Measurements from ENCODE around the gene EPO. TPM values are rescaled to one million over a fixed set of nuclear protein-coding genes. Genes with fewer than 3 reads are reported as not detected.
"Not testable (repeated sequence)": the region's sequence is repeated elsewhere in the genome, so short reads cannot be mapped to it uniquely, and the experiment has no call there.

The EPO gene
- total RNA-seq, 1 experiment from 2014 or later: not detected

GRCh38 chr7:100731937-100732636 is 11.8 kb downstream of the EPO start:
- no peak for DNase-seq (ENCODE audit: low read depth)

DNA sequence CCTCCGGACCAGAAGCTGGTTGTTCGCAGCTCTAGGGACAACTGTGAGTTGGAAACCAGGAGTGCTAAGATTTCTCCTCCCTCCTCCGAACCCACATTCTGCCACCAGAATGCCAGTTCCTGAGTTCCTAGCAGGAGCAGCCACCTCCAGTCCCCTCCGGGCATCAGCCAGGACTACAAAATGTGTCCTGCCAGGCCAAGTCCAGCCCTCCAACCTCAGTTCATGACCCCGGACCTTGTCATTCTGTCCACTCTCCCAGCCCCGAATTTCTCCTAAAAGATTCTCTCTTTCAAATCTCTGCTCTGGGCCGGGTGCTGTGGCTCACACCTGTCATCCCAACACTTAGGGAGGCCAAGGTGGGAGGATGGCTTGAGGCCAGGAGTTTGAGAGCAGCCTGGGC is 15.5 kb downstream of the EPO start:
- DNase-seq (ENCODE audit: low read depth): no peak

- no peak for DNase-seq (ENCODE audit: low read depth)
Observed at GRCh38 chr7:100736671-100737070, 16.4 kb downstream of the EPO start.

GRCh38 chr7:100739934-100740333 is 19.7 kb downstream of the EPO start:
- no peak for DNase-seq (ENCODE audit: low read depth)

GRCh38 chr7:100744605-100745004 is 24.3 kb downstream of the EPO start:
- DNase-seq (ENCODE audit: low read depth): no peak

GRCh38 chr7:100745184-100745583 is 24.9 kb downstream of the EPO start:
- DNase-seq (ENCODE audit: low read depth): no peak

DNA sequence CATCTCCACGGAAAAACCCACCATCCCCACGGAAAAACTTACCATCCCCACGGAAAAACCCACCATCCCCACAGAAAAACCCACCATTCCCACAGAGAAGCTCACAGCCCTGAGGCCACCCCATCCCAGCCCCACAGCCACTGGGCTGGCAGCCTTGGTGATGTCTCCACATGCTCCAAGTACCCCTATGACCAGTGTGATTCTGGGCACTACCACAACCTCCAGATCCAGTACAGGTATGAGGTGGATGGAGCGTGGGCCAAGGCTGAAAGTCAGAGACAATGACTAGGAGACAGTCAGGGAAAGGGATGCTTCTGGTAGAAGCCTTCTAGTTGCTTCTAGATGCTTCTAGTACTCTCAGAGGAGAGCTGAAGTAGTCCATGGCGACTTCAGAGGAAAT is 32.7 kb downstream of the EPO start:
- no peak for DNase-seq (ENCODE audit: low read depth)

DNA sequence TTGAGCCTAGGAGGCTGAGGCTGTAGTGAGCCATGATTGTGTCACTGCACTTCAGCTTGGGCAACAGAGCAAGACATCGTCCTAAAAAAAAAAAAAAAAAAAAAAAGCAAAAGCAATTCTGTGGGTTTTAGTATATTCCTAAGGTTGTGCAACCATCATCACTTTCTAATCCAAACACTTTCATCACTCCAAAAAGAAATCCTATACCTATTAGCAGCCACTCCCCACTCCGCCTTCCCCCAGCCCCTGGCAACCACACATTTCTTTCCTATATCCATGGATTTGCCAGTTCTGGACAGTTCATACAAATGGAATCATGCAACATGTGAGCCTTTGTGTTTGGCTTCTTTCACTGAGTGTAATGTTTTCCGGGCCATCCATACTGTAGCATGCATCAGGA is 33.5 kb downstream of the EPO start:
- no peak for DNase-seq (ENCODE audit: low read depth)

DNA sequence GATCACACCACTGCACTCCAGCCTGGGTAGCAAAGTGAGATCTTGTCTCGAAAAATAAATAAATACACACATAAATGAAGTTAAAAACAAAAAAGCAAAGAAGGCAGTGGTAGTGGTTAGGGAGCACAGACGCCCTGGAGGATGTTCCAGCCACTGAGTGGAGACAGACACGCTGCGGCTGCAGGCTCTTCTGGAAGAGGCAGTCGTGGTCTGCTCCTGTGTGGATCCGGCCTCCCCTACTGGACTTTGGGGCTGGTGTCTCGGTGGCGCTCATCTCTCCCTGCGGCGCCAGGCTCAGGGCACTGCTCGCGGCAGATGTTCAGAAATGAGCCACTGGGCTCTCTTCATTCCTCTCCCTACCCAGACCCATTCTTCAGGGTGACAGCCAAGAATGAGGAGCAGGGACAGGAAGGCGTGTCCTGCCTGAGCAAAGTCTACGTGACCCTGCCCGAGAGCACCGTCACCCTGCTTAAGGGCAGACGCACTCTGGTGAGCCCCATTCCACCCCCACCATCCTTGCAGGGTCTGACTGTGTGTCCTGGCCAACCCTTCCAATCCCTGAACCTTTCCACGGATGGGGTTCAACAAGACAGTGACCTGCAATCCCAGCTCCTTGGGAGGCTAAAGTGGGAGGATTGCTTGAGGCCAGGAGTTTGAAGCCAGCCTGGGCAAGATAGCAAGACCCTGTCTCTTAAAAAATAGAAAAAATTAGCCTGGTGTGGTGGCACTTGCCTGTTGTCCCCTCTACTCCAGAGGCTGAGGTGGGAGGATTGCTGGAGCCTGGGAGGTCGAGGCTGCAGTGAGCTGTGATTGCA is 39.3 kb downstream of the EPO start:
- no peak for DNase-seq (ENCODE audit: low read depth)

DNA sequence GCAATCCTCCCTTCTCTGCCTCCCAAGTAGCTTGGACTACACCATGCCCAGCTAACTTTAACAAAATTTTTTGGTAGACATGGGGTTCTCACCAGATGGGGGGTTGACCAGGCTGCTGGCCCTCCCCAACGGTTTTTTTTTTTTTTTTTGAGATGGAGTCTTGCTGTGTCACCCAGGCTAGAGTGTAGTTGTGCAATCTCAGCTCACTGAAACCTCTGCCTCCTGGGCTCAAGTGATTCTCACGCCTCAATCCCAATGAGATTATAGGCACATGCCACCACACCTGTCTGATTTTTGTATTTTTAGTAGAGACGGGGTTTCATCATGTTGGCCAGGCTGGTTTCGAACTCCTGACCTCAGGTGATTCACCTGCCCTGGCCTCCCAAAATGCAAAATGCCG is 42.6 kb downstream of the EPO start:
- not testable (repeated sequence) for DNase-seq (ENCODE audit: low read depth)

DNA sequence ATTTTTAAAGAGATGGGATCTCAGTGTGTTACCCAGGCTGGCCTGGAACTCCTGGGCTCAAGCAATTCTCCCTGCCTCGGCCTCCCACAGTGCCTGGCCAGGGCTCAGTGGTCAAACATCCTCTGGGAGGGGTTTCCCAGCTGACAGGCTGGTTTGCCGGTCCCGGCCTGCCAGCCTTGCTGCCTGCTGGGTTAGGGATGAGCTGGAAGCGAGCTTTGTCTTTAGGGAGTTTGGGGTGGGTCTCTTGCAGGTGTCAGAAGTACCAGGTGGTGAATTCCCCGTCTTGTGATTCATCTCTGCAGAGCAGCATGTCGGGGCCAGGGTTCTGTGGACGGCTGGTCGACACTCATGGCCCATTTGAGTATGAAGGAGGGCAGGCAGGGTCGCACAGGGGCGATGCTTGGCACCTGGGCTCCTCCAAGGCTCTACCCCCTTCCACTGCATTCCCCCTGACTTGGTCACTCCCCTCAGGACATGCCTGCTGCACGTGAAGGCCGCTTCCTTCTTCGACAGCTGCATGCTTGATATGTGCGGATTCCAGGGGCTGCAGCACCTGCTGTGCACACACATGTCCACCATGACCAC is 43.4 kb downstream of the EPO start:
- DNase-seq (ENCODE audit: low read depth): no peak

DNA sequence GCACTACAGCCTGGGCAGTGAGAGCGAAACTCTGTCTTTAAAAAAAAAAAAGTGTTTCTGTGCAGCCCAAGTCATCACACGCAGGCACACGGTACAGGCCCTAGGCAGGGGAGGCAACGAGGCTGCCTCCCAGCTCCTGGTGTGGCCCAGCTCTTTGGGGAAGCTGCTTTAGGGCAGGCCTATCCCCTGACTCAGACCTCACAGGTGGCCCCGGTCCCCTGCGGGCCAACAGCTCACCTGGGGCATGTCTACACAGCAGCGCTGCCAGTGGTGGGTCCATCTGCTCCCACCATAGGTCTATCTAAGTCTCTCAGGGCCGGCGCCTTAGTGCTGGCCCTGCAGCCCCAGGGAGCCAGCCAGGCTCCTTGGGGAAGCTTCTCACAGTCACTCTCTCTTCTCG is 44.6 kb downstream of the EPO start:
- no peak for DNase-seq (ENCODE audit: low read depth)

DNA sequence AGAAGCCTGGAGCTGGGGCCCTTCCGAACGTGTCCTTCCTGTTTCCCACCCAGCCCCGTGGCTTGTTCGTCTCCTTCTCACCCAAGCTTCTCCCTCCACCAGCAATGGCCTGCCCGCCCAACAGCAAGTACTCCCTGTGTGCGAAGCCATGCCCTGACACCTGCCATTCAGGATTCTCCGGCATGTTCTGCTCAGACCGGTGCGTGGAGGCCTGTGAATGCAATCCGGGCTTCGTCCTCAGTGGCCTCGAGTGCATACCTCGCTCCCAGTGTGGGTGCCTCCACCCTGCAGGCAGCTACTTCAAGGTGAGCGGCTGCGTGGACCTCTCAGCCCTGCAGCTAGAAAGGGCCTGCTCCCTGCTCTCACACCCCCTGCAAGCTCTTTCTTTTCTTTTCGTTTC is 45.0 kb downstream of the EPO start:
- DNase-seq (ENCODE audit: low read depth): no peak

DNA sequence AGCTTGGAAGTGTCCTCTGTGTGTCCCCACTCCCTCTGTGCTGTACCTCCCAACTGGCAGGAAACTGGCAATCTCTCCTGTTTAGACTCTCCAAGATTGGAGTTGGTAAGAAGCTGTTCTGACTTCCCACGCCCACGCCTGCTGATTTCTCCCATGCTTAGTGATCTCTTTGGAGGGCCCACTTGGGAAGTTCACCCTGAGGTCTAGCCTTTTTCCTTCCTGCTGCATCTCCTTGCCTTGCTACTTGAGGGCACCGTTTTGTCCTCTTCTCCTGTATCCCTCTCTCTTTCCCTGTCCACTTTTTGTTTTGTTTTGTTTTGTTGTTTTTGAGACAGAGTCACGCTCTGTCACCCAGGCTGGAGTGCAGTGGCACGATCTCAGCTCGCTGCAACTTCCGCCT is 48.5 kb downstream of the EPO start:
- DNase-seq (ENCODE audit: low read depth): no peak

Other genes with a start within 250 kb of the EPO start
- gene TSC22D4, start 241.3 kb upstream of the EPO start, total RNA-seq (2014; rRNA removed; shearing (Covaris generic)): 58.9 and 65.7 TPM in 2 replicates
- gene NYAP1, start 236.5 kb upstream of the EPO start, total RNA-seq (2014; rRNA removed; shearing (Covaris generic)): 0.10 and 0.20 TPM in 2 replicates
- gene AGFG2, start 181.3 kb upstream of the EPO start, total RNA-seq (2014; rRNA removed; shearing (Covaris generic)): 13.5 and 19.9 TPM in 2 replicates
- gene SAP25, start 146.6 kb upstream of the EPO start, total RNA-seq (2014; rRNA removed; shearing (Covaris generic)): 0.43 and 1.6 TPM in 2 replicates
- gene LRCH4, start 134.3 kb upstream of the EPO start, total RNA-seq (2014; rRNA removed; shearing (Covaris generic)): 14.3 and 19.7 TPM in 2 replicates
- 0.37 TPM in 1 of 2 replicates, not detected in the other for gene FBXO24, start 134.1 kb upstream of the EPO start, total RNA-seq (2014; rRNA removed; shearing (Covaris generic))
- 0.73 and 1.5 TPM in 2 replicates for gene PCOLCE, start 118.1 kb upstream of the EPO start, total RNA-seq (2014; rRNA removed; shearing (Covaris generic))
- gene MOSPD3, start 107.9 kb upstream of the EPO start, total RNA-seq (2014; rRNA removed; shearing (Covaris generic)): 3.6 and 13.0 TPM in 2 replicates
- gene TFR2, start 78.9 kb upstream of the EPO start, total RNA-seq (2014; rRNA removed; shearing (Covaris generic)): not detected in 2 replicates
- gene ACTL6B, start 64.0 kb upstream of the EPO start, total RNA-seq (2014; rRNA removed; shearing (Covaris generic)): not detected in 2 replicates
- gene GNB2, start 46.7 kb upstream of the EPO start, total RNA-seq (2014; rRNA removed; shearing (Covaris generic)): 92.6 and 162 TPM in 2 replicates
- 11.9 and 13.8 TPM in 2 replicates for gene GIGYF1, start 26.2 kb upstream of the EPO start, total RNA-seq (2014; rRNA removed; shearing (Covaris generic))
- gene POP7, start 14.3 kb upstream of the EPO start, total RNA-seq (2014; rRNA removed; shearing (Covaris generic)): 167 and 168 TPM in 2 replicates
- gene ZAN, start 13.1 kb downstream of the EPO start, total RNA-seq (2014; rRNA removed; shearing (Covaris generic)): not detected in 2 replicates
- 37.1 and 39.4 TPM in 2 replicates for gene EPHB4, start 107.1 kb downstream of the EPO start, total RNA-seq (2014; rRNA removed; shearing (Covaris generic))
- 19.9 and 27.4 TPM in 2 replicates for gene SLC12A9, start 132.2 kb downstream of the EPO start, total RNA-seq (2014; rRNA removed; shearing (Covaris generic))
- 164 and 171 TPM in 2 replicates for gene TRIP6, start 146.9 kb downstream of the EPO start, total RNA-seq (2014; rRNA removed; shearing (Covaris generic))
- 119 and 127 TPM in 2 replicates for gene SRRT, start 154.6 kb downstream of the EPO start, total RNA-seq (2014; rRNA removed; shearing (Covaris generic))
- gene UFSP1, start 169.2 kb downstream of the EPO start, total RNA-seq (2014; rRNA removed; shearing (Covaris generic)): 7.4 and 8.9 TPM in 2 replicates
- 0.27 TPM in 1 of 2 replicates, not detected in the other for gene ACHE, start 175.4 kb downstream of the EPO start, total RNA-seq (2014; rRNA removed; shearing (Covaris generic))
- gene MUC3A, start 229.1 kb downstream of the EPO start, total RNA-seq (2014; rRNA removed; shearing (Covaris generic)): not detected in 2 replicates
- gene MUC12, start 249.1 kb downstream of the EPO start, total RNA-seq (2014; rRNA removed; shearing (Covaris generic)): not detected in 2 replicates

Data from HT1080 (cell line).